GM21447 (cell line): ENCODE data around the gene MAML3.

Source experiments
- ATAC-seq: cut with Tn5 transposase; IDR thresholded peaks from one replicate; pipeline ENCODE4 v1.9.1; 2021; ENCODE audit not compliant: unreplicated experiment

MAML3 gene

DNA sequence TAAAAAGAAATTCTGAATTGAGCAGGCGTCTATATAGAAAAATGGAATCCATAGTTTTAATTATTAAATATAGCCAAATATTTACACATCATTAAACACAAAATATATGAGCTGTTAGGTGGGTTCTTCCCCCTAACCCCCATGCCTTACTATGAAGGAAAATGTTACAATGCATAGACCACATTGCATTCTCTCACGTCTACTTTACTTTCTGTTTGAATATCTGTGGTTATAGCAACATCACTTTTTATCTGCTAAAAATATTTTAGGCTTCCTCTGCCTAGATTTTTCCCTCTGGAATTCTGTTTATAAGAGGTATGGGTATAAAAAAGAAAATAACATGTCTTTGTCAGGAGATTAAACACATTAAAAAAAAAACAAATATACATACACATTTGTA, 73.1 kb downstream of the MAML3 start:
- no peak for ATAC-seq

DNA sequence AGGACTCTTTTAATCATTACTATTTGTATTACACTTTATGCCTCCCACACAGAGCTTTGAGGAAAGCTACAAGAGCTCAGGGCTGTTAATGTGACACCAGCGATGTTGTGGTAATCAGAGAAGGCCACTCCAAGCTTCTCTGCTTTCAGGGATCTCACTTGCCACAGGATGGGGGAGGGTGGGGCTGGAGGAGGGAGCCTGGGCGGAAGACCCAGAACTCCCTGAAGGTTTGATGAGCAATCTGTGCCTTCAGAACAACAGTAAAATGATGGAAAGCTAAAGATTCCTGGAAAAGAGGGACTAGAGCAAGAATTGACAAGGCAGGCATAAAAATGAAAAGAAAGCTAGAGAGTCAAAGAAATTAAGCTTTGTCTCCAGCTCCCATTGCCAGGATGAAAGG, 75.6 kb downstream of the MAML3 start:
- no peak for ATAC-seq

DNA sequence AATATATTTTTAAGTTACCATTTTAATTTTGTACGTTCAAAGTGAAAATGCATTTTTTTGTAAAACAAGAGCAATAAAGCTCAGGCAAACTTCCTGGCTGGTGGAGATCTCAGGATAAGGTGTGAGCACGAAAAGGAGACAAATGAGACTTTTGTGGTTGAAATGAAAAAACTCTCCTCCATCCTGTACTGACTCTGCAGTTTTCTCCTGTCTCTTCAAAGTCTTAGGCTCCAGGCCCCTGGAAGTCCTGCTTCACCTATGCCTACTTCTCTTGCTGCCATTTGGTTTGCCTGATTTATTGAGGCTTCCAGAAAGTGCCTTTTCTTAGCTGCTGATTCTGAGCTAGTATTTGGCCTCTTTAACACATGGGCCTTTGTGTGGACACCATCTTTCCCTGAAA, 77.7 kb downstream of the MAML3 start:
- ATAC-seq: no peak

DNA sequence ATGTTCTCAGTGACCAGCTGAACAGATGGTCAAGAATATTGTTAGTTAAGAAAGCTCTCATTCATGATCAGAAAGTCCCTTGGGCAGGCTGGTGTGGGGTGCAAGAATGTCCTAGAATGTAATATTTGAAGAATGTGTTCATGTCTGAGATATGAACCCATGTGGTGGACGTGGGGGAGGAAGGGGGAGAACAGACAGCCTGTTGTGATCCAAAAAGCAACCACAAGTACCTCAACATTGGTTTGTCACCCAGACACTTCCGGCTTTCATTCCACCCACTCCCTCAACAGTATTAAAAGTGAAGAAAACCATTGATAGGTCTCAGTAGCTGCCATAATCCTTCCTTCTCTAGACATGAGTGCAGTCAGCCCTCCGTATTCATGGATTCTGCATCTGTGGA, 82.2 kb downstream of the MAML3 start:
- ATAC-seq: peak; percentile 72

DNA sequence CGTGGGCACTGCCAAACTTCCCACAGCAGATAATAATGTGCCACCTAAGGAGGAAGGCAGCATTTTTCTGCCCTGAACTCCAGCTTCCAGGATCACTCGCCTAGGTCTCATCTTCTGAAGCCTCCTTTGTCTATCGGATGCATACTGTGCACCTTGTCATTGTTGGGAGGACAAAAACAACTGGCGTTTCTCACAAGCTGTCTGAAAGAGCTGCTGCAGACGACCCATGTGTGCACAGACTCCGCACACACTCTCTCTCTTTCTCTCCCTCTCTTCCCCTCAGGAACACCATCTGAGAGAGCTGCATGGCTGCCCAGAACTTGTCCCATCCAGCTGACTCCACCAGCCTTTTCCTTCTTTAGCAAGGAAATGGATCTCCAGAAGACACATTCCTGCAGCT, 83.0 kb downstream of the MAML3 start:
- ATAC-seq: no peak

DNA sequence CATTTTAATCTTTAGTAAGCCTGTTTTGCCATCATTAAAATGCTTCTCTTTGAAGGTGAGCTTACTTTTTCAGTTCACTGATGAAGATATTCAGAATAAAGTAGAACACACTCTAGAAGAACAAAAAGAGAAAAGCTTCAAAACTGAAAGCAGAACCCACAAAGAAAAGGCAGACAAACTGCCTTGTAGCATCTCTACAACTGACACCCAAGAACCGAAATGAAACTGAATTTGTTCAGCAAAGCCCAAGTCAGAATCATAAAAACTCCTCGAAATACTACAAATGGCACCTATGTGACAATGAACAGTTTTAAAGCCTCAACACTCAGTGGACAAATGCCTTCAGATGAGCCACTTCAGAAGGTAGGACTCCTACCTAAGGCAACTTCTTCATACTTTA, 83.6 kb downstream of the MAML3 start:
- no peak for ATAC-seq

DNA sequence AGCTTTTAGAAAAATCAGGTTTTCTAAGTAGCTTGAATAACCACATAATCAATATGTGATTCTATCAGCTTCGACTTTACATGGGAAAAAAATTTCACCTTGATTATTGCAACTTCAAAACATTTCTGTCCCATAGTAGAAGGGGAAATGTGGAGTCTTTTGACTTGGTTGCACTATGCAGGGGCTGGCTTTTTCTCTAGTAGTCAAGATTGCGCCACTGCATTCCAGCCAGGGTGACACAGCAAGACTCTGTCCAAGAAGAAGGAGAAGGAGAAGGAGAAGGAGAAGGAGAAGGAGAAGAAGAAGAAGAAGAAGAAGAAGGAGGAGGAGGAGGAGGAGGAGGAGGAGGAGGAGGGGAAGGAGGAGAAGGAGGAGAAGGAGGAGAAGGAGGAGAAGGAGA, 84.9 kb downstream of the MAML3 start:
- no peak for ATAC-seq

DNA sequence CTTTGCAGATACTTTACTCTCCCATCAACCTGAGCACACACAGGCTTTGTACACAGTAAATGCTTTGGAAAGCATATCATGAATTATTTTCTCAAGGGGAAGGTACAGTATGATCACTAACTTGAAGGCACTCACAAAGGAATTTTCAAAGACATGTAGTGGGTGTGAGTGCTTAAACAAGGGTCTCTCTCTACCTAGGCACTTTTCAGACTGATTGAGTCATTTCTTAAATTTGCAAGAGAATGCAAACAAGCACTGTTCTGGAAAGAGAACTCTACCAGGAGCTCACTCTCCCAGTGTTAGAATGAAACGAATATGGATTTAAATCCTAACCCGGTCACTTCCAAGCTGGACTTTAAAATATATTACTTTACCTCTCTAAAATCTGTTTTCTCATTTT, 85.7 kb downstream of the MAML3 start:
- ATAC-seq: no peak

DNA sequence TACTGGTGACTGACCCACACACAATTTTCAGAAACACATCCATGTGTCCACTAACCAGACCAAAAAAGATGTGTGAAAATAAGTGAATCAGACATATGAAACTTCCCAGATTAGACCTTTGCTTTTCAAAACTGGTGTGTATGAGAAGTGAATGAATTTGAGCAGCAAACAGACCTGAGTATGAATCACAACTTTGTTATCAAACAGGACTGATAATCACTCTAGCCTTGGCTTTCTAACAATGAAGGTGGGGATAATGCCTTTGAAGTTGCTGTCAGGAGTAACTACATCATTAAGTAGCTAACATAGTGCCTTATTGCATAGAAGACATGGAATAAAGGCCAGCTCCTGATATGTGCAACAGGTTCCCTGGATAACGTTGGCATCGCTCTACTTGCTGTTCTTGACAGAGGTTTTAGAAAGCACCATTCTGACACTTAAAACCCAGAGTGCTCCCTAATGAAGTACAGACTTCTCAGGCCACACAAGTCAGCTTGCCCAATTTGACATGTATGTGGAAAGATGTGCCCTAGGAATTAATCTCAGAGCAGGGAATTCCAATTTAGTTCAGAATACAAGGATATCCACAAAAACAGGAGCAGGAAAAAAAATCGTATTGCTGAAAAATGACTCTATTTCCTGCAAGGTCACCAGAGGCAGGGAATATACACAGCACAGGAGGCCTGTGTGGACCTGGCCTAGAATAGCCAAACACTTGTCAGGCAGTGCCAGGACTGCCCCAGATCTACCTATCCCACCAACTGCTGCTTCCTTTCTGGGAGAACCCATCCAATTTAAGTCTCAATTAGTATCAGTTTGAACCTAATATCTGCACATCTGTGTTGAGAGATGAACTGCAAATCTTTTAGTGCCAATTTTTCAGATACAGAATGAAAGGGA, 87.7 kb downstream of the MAML3 start:
- no peak for ATAC-seq

DNA sequence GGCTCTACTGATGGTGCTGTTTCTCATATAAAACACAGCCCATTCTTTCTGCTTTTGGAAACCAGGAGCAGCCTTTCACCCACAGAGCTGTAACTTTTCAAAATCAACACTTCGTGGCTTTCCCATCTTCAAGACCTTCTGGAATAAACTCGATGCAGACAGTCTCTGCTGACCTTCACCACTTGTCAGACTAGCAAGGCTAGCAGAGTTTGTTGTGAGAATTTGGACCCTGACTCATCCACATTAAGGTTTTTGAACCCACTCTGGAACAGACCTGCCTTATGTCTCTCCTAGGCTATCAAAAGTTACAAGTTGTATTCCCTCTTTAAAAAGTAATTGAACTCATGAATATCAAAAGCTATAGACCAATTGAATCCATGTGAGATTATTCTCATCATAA, 88.6 kb downstream of the MAML3 start:
- ATAC-seq: no peak

DNA sequence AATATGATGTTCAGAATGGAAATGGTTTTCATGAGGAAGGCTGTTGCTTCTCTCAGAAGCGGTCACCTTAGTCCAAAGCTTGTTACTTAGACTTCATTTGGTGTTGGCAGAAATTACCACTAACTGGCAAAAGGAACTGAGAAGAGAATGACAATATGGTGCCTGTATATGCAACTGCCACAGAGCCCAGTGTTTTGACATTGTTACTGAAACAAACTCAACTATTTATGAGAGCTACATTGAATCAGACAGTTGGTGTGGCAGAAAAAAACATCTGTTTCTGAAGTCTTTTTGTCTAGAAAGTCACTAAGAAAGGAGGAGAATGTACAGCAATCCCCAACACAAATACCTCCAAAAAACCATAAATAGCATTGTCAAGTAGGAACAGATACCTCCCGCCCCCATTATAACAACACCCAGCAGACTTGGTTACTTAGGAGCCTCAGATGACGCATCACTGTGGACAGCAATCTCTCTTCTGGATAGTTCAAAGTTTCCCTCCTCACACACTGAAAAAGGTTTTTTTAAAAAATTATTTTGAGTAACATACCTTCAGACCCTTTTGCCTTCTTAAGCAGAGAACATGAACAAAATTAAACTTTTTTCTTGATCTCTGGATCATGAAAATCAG, 92.2 kb downstream of the MAML3 start:
- no peak for ATAC-seq

DNA sequence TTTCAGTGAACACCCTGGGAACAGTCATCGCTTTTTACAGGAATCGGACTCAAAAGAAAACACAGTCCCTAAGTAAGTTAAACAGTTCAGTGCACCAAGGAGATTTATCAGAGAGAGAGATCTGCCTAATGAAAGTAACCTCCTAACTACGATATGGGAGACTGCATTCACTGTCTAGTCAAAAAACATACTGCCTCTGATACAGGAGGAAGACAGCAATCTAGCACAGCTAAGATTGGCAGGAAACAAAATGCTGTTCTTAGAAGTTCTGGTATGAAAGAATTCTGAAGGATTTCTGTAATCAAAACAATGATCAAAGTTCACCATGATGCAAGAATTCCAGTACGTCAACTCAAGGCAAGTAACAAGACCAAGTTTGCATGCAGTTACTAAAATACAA, 92.8 kb downstream of the MAML3 start:
- ATAC-seq: no peak

DNA sequence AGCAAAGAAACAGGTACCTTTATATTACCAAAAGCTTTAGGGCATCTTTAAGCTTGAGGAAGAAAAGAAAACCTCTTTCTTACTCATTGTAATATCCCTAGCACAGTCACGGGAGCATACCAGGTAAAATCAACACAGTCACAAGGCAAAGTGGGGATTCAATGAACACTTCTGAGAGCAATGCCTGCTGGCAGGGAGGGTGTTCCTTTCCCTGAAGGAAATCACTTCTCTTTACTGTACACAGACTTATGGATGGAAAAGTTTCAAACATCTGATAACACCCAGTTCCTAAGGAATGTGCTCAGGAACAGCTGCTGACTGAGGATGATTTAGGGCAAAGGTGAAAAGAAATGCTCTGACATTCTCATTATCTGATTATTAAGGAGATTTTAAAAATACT, 94.8 kb downstream of the MAML3 start:
- no peak for ATAC-seq

DNA sequence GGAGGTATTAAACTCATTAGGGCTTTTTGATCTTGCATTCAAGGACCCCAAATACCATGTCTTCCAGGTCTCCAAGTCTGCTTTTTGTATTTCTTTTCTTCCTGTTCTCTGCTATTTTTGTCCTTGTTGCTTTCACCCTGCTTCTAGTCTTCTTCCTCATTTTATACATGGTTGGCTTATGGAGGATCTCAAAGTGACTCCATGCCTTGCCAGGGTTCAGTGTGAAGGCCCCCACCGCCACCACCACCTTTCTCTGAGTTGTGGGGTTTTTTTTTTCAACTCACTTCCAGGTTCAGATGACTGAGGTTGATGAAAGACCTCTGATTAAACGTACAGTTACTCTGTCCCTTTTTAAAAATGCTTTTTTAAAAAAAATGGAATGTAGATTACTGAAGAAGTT, 96.3 kb downstream of the MAML3 start:
- no peak for ATAC-seq

DNA sequence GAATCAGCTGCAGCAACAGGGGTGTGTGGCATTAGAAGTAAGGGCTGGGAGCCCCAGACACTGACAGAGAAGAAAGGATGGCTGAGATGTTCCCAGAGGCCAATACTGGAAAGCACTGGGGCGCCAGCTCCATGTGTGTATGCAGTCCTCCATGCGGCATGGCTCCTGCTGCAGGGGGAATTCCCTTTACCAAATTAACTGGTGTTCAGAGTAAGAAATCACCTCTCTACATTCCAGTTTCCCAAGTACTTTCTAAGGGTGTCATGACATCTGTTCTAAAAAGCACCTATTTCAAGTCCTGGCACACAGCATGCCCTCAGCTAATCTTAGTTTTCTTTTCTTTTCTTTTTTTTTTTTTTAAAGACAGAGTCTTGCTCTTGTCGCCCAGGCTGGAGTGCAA, 98.0 kb downstream of the MAML3 start:
- no peak for ATAC-seq

DNA sequence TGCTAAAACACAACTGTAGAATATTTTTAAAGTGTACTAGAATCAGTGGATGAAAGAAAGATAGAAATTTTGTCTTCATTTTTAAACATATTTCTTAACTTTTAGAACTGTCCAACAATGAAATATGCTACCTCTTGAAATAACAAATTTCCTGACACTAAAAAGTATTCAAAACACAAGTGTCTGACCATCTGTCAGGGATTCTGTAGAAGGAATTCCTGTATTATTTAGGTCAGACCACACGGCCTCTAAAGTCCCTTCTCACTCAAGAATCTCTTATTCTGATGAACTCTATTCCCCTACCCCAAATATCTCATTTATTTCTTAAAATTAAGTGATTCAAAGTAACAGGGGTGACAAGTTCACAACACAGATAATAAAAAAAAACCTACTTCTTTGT, 99.1 kb downstream of the MAML3 start:
- no peak for ATAC-seq

DNA sequence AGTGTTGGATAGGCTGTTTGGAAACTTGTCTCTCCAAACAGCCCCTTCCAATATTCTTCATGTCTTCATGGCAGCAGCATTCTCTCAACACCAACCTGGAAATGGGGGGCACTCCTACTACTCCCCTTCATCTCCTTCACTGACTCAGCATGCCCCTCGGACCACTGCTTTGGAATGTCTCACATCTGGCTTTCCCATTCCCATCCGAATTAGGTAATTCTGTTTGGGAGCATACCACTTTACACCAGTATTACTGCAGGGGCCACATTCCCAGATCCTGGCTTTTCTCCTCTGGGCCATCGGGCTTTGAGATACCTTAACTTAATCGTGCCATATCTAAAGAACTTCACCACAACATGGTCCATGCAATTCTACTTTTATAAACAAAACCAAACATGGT, 100.8 kb downstream of the MAML3 start:
- no peak for ATAC-seq

DNA sequence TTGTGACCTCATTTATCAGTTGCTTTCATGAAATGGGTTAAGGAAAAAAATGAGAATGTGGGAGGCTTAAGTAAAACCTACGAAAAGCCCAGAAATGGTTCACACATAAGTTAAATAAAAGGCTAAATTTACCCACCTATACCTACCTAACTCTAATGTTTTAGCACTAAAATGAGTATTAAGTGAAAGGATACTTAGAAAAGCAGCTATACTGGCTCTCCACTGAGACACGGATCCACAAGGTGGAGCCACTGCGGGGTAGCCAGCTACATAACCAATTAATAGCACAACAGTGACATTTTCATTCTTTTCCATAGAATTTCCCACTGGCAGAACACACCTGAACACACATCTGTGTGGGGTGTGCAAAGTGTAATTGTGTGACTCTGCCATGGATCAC, 101.9 kb downstream of the MAML3 start:
- no peak for ATAC-seq

DNA sequence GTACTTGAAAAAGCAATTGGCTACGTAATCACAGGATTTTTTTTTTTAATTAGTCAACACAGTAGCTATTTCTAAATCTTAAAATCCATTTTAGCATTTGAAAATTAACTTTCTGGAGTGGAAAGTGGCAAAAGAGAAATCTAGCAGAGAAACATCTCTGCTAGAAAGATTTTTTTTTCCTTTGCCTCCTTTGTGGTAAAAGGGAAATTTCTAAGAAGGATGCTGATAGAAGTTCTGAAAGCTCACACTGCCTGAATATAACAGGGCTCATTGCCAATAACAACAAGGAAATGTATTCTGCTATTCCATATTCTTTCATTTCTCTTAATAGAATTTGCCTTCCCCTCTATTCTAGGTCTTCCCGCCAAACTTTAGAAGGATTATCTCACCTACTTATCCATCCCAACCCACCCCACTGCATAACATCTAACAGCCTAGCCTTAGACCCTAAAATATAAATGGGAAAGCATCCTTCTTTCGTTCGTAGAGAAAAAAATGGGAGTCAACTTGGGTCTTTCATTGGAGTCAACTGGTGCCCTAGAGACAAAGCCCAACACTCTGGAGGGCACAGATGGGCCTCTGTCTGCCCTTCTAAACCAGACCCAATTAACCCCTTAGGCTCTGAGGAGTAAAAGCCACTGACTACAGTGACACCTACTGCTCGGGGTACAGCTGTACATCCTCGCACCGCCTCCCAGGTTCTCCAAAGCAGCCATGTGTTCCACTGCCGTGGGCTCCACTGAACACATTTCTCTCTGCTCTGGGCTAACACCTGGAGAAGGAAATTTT, 103.9 kb downstream of the MAML3 start:
- no peak for ATAC-seq

DNA sequence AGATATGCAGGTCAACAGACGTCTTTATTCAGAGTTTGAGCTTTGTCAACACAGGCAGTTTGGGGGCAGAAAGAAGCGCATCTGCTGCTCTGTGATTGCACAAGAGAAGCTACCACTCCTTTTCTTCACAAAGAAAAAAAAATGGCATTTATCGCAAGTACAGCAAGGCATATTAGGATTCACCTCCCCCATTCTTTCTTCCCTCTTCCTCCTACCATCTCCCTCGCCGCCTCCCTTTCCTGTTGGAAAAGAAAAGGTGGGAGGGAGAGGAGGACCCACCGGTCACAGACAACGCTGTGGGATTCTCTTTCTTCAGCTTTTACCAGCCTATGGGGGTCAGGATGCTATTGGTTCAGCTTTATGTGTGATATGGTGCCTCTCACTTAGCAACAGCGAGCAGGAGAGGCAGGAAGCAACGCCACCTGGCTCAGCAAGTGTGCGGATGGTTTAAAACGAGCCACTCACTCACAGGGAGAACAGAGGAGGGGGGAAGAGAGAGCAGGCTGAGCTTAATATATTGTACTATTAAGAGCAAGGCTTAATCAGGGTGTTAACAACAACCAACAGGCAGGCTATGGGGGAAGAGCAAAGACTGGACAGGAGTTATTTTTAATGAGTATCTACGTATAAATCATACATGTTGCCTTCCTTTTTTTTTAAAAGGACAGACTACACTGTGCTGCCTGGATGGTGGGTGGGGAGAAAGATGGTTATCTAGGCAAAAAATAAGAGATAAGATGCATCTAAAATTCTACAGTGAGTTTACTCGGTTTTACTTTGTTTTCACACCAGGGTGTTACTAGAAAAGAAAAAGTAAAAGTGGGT, 104.7 kb downstream of the MAML3 start:
- peak; percentile 65 for ATAC-seq

DNA sequence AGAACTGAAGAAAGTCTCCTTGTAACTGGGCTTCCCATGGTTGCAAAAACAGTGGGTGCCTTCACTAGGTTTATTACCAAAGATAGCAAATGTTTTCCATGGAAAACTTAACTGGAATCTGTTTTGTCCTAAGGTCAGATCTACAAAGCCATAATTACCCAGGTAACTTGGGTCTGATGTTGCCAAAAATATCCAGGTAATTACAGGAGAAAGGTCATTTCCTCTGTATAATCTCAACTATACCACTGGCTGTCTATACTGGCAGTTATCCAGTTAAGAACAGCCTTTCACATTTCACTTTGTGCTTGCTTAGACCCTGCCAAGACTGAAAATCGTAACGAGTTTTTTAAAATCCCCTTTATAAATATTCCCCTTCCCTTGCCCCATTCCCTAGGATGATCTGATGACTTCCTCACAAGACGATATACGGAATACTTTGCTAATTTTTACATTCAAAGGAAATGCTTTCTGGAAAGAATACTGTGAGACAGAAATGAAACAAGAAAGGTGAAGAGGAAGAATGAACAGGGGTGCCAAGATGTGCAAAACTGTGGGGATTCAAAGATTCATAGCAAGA, 105.5 kb downstream of the MAML3 start:
- no peak for ATAC-seq
